ENCODE measurements around the gene DBNL.
"Not testable (repeated sequence)": the region's sequence is repeated elsewhere in the genome, so short reads cannot be mapped to it uniquely, and the experiment has no call there.

- TF ChIP-seq, protein P1, sequence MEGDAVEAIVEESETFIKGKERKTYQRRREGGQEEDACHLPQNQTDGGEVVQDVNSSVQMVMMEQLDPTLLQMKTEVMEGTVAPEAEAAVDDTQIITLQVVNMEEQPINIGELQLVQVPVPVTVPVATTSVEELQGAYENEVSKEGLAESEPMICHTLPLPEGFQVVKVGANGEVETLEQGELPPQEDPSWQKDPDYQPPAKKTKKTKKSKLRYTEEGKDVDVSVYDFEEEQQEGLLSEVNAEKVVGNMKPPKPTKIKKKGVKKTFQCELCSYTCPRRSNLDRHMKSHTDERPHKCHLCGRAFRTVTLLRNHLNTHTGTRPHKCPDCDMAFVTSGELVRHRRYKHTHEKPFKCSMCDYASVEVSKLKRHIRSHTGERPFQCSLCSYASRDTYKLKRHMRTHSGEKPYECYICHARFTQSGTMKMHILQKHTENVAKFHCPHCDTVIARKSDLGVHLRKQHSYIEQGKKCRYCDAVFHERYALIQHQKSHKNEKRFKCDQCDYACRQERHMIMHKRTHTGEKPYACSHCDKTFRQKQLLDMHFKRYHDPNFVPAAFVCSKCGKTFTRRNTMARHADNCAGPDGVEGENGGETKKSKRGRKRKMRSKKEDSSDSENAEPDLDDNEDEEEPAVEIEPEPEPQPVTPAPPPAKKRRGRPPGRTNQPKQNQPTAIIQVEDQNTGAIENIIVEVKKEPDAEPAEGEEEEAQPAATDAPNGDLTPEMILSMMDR (IDR thresholded peaks at IDR 0.05) = not testable (repeated sequence)
- not testable (repeated sequence) for TF ChIP-seq POLR2A (IDR thresholded peaks at IDR 0.05)
Measured at GRCh38 chr7:44037951-44038350, 6.6 kb upstream of the DBNL start.

Data from right lobe of liver (tissue), 4 donors.